Esophagus squamous epithelium (tissue), 5 donors: ENCODE results near the gene DBR1. TPM values are rescaled to one million over a fixed set of nuclear protein-coding genes. Genes with fewer than 3 reads are reported as not detected.

Experiments used
- DNase-seq: peaks from one replicate; lab custom pipeline; 2025; lab: John Stamatoyannopoulos, UW
- H3K27ac ChIP-seq, 4 donors: fragments of 200-600 bp; sonication (generic); one replicate each; pipeline ENCODE4 v1.5.1; 2016 to 2019; ENCODE audit warnings: mild to moderate bottlenecking in 1 of 4
- H3K27me3 ChIP-seq, 4 donors: fragments of 200-600 bp; sonication (generic); 1 replicate in 3 of 4; 2 replicates in 1 of 4; pipeline versions ENCODE4 v1.5.1 to v1.6.0; 2017 to 2021; ENCODE audit warnings: antibody characterized with exemption in 1 of 4
- H3K36me3 ChIP-seq, 3 donors: fragments of 200-600 bp; sonication (generic); one replicate each; pipeline ENCODE4 v1.5.1; 2016 to 2019
- H3K4me1 ChIP-seq, 3 donors: fragments of 200-600 bp; sonication (generic); one replicate each; pipeline ENCODE4 v1.5.1; 2017 to 2019
- H3K4me3 ChIP-seq, 4 donors: fragments of 200-600 bp; sonication (generic); 1 replicate in 3 of 4; 2 replicates in 1 of 4; pipeline ENCODE4 v1.5.1; 2016 to 2019; ENCODE audit warnings: mild to moderate bottlenecking in 2 of 4, moderate library complexity in 1 of 4
- H3K9me3 ChIP-seq, 3 donors: fragments of 200-600 bp; sonication (generic); one replicate each; pipeline ENCODE4 v1.5.1; 2016 to 2019
- CTCF ChIP-seq, 6 experiments: fragments of 450-650 bp in 4 of 6; fragments of 200-600 bp in 2 of 6; sonication (generic) in 2 of 6; IDR thresholded peaks; one replicate each; pipeline ENCODE4 v1.5.1; 2016 to 2019; ENCODE audit warnings: antibody characterized with exemption in 6 of 6, mild to moderate bottlenecking in 4 of 6, moderate library complexity in 4 of 6
- POLR2A ChIP-seq, 4 donors: fragments of 450-650 bp; IDR thresholded peaks; one replicate each; pipeline ENCODE4 v1.6.1; 2017; ENCODE audit warnings: antibody characterized with exemption in 4 of 4, mild to moderate bottlenecking in 4 of 4, moderate library complexity in 3 of 4
- WGBS, 2 donors: methylation state at CpG; one replicate each; pipeline ENCODE4 v1.1.5; 2018; 5-methylcytosine and 5-hydroxymethylcytosine counted together
- intact Hi-C: fragments of 100-400 bp; cut with DNase I; formaldehyde crosslinking; loops from one replicate; pipeline ENCODE4 v1.15.0; 2022
- total RNA-seq, 4 donors: library from RNA; depleted of rRNA; stranded (reverse); fragments of >200 nt; gene quantifications; one replicate each; pipeline ENCODE4 v1.1.0, GENCODE V29; 2016
- donor health status: DM: yes; HTN: yes; CAD: no.

Gene DBR1
- total RNA-seq, 4 donors from 2014 or later, result 8.1 to 15.3 (median 11.0) TPM

DNA sequence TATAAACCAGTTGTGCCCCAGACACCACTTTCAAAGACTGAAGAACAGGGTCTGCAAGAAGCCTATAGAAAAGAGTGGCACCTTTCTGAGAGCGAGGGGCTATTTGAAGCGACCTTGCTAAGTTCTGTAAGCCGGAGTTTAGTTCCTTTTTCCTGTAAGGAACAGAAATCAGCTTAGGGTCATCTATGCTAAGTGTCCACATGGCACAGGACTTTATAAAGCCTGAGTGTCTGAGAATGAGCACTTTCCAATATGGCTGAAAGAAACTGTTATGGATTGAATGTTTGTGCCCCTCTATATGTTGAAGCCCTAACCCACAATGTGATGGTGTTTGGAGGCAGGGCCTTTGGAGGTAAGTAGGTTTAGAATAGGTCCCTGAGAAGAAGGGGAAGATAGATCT, 38.5 kb downstream of the DBR1 start:
- no peak overlapping the region for H3K4me3 ChIP-seq
- WGBS, 2 donors, result 66 to 75% methylated on average over 3 of the region's 3 CpGs
- H3K4me1 ChIP-seq, result no peaks in the 10 kb centered on the region
- no peak overlapping the region for H3K27ac ChIP-seq
- TF ChIP-seq POLR2A (IDR thresholded peaks at IDR 0.05) (no peak), CTCF (IDR thresholded peaks at IDR 0.05) (no peak)
- no peaks in the 10 kb centered on the region for H3K36me3 ChIP-seq
- no peak for DNase-seq
- intact Hi-C loops, result no loop called here
- no peaks in the 10 kb centered on the region for H3K27me3 ChIP-seq
- H3K9me3 ChIP-seq, result no peaks in the 10 kb centered on the region

GRCh38 chr3:138135833-138136194, 38.9 kb downstream of the DBR1 start:
- TF ChIP-seq CTCF (IDR thresholded peaks at IDR 0.05), result no peak
- no peak for TF ChIP-seq POLR2A (IDR thresholded peaks at IDR 0.05)
- no peaks in the 10 kb centered on the region for H3K27me3 ChIP-seq
- H3K9me3 ChIP-seq, result no peaks in the 10 kb centered on the region
- H3K36me3 ChIP-seq, result no peaks in the 10 kb centered on the region
- no peak overlapping the region for H3K4me3 ChIP-seq
- no peaks in the 10 kb centered on the region for H3K4me1 ChIP-seq
- DNase-seq, result no peak
- intact Hi-C loops, result no loop called here
- 38 to 51% methylated on average over 2 of the region's 2 CpGs for WGBS, 2 donors
- H3K27ac ChIP-seq, result no peak overlapping the region

GRCh38 chr3:138135146-138135832, 39.4 kb downstream of the DBR1 start:
- no peak overlapping the region for H3K27ac ChIP-seq
- TF ChIP-seq POLR2A (IDR thresholded peaks at IDR 0.05) (no peak), CTCF (IDR thresholded peaks at IDR 0.05) (no peak)
- WGBS, 2 donors, result 48 to 59% methylated on average over 3 of the region's 3 CpGs
- H3K4me3 ChIP-seq, result no peak overlapping the region
- DNase-seq, result no peak
- H3K4me1 ChIP-seq, result no peaks in the 10 kb centered on the region
- H3K9me3 ChIP-seq, result no peaks in the 10 kb centered on the region
- H3K36me3 ChIP-seq, result no peaks in the 10 kb centered on the region
- H3K27me3 ChIP-seq, result no peaks in the 10 kb centered on the region
- intact Hi-C loops, result no loop called here

DNA sequence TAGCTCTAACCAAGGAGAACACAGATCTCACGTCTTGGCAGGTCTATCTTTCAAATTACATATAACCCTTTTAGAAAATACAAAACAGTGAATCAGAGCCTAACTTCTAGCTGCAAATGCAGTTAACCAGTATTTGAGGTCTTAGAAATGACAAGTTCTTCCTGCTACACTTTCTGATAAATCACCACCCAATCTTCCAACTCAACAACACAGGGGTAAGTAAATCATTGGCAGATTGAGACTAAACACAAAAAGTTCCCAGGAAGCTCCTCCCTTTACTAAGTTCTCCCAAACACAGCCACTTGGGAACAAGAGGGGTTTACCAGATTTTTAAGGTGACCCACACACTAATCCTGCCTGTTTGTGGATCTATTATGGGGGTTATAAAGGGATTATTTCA, 42.5 kb downstream of the DBR1 start, which contains the start of gene A4GNT:
A4GNT (minus strand) TSS at position 152 of the 400 bp plus-strand sequence. CDS start 1,134 bp downstream, outside the sequence.
- H3K4me1 ChIP-seq, result no peaks in the 10 kb centered on the region
- H3K27ac ChIP-seq, result no peak within 1 kb of the TSS
- DNase-seq, result no peak
- no peaks in the 10 kb centered on the region for H3K9me3 ChIP-seq
- TF ChIP-seq POLR2A (IDR thresholded peaks at IDR 0.05) (no peak), CTCF (IDR thresholded peaks at IDR 0.05) (no peak)
- H3K27me3 ChIP-seq, result no peaks in the 10 kb centered on the region
- no peak within 1 kb of the TSS for H3K4me3 ChIP-seq
- 72 to 82% methylated on average over 1 of the region's 1 CpG for WGBS, 2 donors
- H3K36me3 ChIP-seq, result no peaks in the 10 kb centered on the region
- intact Hi-C loops, result no loop called here

GRCh38 chr3:138127636-138128365, 46.9 kb downstream of the DBR1 start:
- WGBS, 2 donors, result 70 to 91% methylated on average over 1 of the region's 1 CpG
- DNase-seq, result no peak
- H3K27ac ChIP-seq, result no peak overlapping the region
- H3K36me3 ChIP-seq, result no peaks in the 10 kb centered on the region
- intact Hi-C loops, result no loop called here
- no peaks in the 10 kb centered on the region for H3K9me3 ChIP-seq
- H3K27me3 ChIP-seq, result no peaks in the 10 kb centered on the region
- peaks cover 0 to 7% (median 0%) of the 10 kb centered on the region in 3 donors for H3K4me1 ChIP-seq
- H3K4me3 ChIP-seq, result no peak overlapping the region
- no peak for TF ChIP-seq POLR2A (IDR thresholded peaks at IDR 0.05)
- no peak for TF ChIP-seq CTCF (IDR thresholded peaks at IDR 0.05)
